Liver (tissue), 9 donors: ENCODE data around the gene PPP1R9A. TPM values are rescaled to one million over a fixed set of nuclear protein-coding genes. Genes with fewer than 3 reads are reported as not detected.

ENCODE experiments used
- DNase-seq: peaks from one replicate; pipeline ENCODE4 v3.0.0-alpha.2; 2017; ENCODE audit warnings: low spot score
- H3K27ac ChIP-seq, 2 donors: one replicate each; pipeline ENCODE4 v1.7.0; 2013; ENCODE audit warnings: inconsistent platforms in 2 of 2, low read length in 2 of 2, control low read depth in 1 of 2, low read depth in 1 of 2, mild to moderate bottlenecking in 1 of 2
- H3K27me3 ChIP-seq, 4 donors: one replicate each; pipeline versions ENCODE4 v1.6.1 to v1.7.0; 2013; ENCODE audit warnings: low read length in 3 of 4, inconsistent platforms in 1 of 4, mild to moderate bottlenecking in 1 of 4, moderate library complexity in 1 of 4; ENCODE audit not compliant: control insufficient read depth in 4 of 4, insufficient read depth in 4 of 4
- H3K36me3 ChIP-seq, 4 donors: one replicate each; pipeline versions ENCODE4 v1.6.1 to v1.7.0; 2013; ENCODE audit warnings: low read length in 3 of 4, mild to moderate bottlenecking in 3 of 4, low read depth in 1 of 4, moderate library complexity in 1 of 4; ENCODE audit not compliant: control insufficient read depth in 4 of 4, insufficient read depth in 3 of 4
- H3K4me1 ChIP-seq, 4 donors: one replicate each; pipeline versions ENCODE4 v1.6.1 to v1.7.0; 2013; ENCODE audit warnings: low read length in 3 of 4, mild to moderate bottlenecking in 3 of 4, moderate library complexity in 1 of 4; ENCODE audit not compliant: control insufficient read depth in 4 of 4, insufficient read depth in 4 of 4
- H3K4me3 ChIP-seq, 3 donors: one replicate each; pipeline versions ENCODE4 v1.6.1 to v1.7.0; 2013; ENCODE audit warnings: low read length in 3 of 3, control low read depth in 1 of 3, low read depth in 1 of 3, mild to moderate bottlenecking in 1 of 3
- H3K9ac ChIP-seq, 2 donors: one replicate each; pipeline ENCODE4 v1.7.0; 2013; ENCODE audit warnings: low read length in 2 of 2, mild to moderate bottlenecking in 2 of 2, moderate library complexity in 2 of 2, control low read depth in 1 of 2, low read depth in 1 of 2
- H3K9me3 ChIP-seq, 4 donors: one replicate each; pipeline versions ENCODE4 v1.6.1 to v1.7.0; 2013; ENCODE audit warnings: low read length in 3 of 4; ENCODE audit not compliant: control insufficient read depth in 4 of 4
- EGR1 ChIP-seq, 2 donors: IDR thresholded peaks; 2 replicates each; pipeline ENCODE4 v1.6.1; 2016 to 2018; ENCODE audit warnings: antibody characterized with exemption in 2 of 2, low read depth in 2 of 2
- FOXA1 ChIP-seq: IDR thresholded peaks from 2 replicates; pipeline ENCODE4 v1.6.1; 2016; ENCODE audit warnings: antibody characterized with exemption
- FOXA2 ChIP-seq: IDR thresholded peaks from 2 replicates; pipeline ENCODE4 v1.6.1; 2016; ENCODE audit warnings: antibody characterized with exemption
- GABPA ChIP-seq, 2 donors: IDR thresholded peaks in 1 of 2; conservative IDR thresholded peaks in 1 of 2; 2 replicates each; pipeline ENCODE4 v1.6.1; 2016; ENCODE audit warnings: antibody characterized with exemption in 2 of 2, mild to moderate bottlenecking in 1 of 2, moderate library complexity in 1 of 2
- HNF4A ChIP-seq, 2 donors: conservative IDR thresholded peaks; 2 replicates each; pipeline ENCODE4 v1.6.1; 2016; ENCODE audit warnings: antibody characterized with exemption in 2 of 2, mild to moderate bottlenecking in 2 of 2
- HNF4G ChIP-seq: IDR thresholded peaks from 2 replicates; pipeline ENCODE4 v1.6.1; 2016; ENCODE audit warnings: antibody characterized with exemption
- NR2F2 ChIP-seq: IDR thresholded peaks from 2 replicates; pipeline ENCODE4 v1.6.1; 2016; ENCODE audit warnings: antibody characterized with exemption
- RAD21 ChIP-seq, 2 donors: IDR thresholded peaks; 2 replicates each; pipeline ENCODE4 v1.6.1; 2016; ENCODE audit warnings: antibody characterized with exemption in 2 of 2, mild to moderate bottlenecking in 2 of 2
- RXRA ChIP-seq, 2 donors: IDR thresholded peaks; 2 replicates each; pipeline ENCODE4 v1.6.1; 2017 to 2018; ENCODE audit warnings: antibody characterized with exemption in 2 of 2, mild to moderate bottlenecking in 1 of 2
- SP1 ChIP-seq: IDR thresholded peaks from 2 replicates; pipeline ENCODE4 v1.6.1; 2018; ENCODE audit warnings: antibody characterized with exemption, mild to moderate bottlenecking
- TAF1 ChIP-seq: conservative IDR thresholded peaks from 2 replicates; pipeline ENCODE4 v1.6.1; 2016; ENCODE audit warnings: antibody characterized with exemption, mild to moderate bottlenecking
- YY1 ChIP-seq: IDR thresholded peaks from 2 replicates; pipeline ENCODE4 v1.6.1; 2016; ENCODE audit warnings: antibody characterized with exemption, mild to moderate bottlenecking
- WGBS: extraction: QIAGEN DNeasy Blood & Tissue Kit; methylation state at CpG from one replicate; pipeline ENCODE4 v1.1.7; 2013; 5-methylcytosine and 5-hydroxymethylcytosine counted together
- polyA plus RNA-seq, 2 donors: library from polyadenylated mRNA; stranded (reverse) in 1 of 2; unstranded in 1 of 2; fragments of 200-250 nt in 1 of 2; fragments of >200 nt in 1 of 2; fragmentation: Nextera tagmentation in 1 of 2; extraction: Ambion mirVana in 1 of 2; gene quantifications; one replicate each; pipeline versions ENCODE4 v1.2.1 to v1.2.3, GENCODE V29; 2013 to 2015
- total RNA-seq, 2 donors: library from RNA; depleted of rRNA; stranded (reverse); fragments of >200 nt; gene quantifications; one replicate each; pipeline ENCODE4 v1.2.3, GENCODE V29; 2014
- TF ChIP-seq, protein P1 (sequence below): fragments of 150-350 bp; IDR thresholded peaks from 2 replicates; pipeline ENCODE4 v1.5.1; 2017; ENCODE audit warnings: improper control_type of control experiment, low read depth, low read length; ENCODE audit not compliant: missing input control
- TF ChIP-seq, protein P2 (sequence below): IDR thresholded peaks from 2 replicates; pipeline ENCODE4 v1.6.1; 2016; ENCODE audit warnings: antibody characterized with exemption
- TF ChIP-seq, protein P3 (sequence below): IDR thresholded peaks from 2 replicates; pipeline ENCODE4 v1.6.1; 2016; ENCODE audit warnings: antibody characterized with exemption, mild to moderate bottlenecking
- donor health status: healthy.
- donor health status: healthy.
- donor health status: healthy.
- donor health status: healthy.
- donor health status: healthy.

The PPP1R9A gene
- total and polyA plus RNA-seq, 4 donors: 0.17 to 5.4 (median 2.7) TPM

DNA sequence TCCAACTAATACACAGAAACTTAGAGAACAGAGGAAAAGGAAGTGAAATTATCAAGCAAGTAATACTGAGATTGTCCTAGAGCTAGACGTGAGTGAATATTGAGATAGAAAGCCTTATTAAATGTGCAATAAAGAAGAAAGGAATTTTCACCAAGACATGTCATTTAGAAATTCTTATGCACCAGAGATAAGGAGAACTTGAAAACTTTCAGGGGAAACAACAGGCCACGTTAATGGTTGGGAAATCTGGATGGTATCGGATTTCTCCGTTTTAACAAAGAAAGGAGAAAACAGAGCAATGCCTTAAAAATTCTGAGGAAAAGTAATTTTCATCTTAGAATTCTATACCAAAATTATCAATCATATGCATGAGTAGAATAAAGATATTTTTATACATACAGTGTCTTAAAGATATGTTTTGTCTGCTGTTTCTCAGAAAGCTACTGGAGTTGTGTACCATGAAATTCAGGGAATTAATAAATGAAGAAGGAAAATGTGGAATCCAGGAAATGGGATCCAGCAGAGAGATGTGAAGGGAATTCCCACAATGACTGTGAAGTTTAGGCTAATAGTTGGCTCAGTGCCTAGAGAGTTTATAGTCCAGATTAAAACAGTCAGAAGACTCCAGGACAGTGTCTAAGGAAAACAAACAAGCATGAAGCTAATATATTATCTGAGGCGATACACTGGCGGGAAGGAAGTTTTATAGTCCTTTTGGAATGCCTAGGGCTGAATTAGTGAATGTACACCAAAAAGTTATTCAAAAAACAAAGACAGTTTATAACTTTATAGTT lies 159.5 kb downstream of the PPP1R9A start:
- 71% methylated on average over 6 of the region's 6 CpGs for WGBS
- H3K27me3 ChIP-seq: no peaks in the 10 kb centered on the region
- H3K9ac ChIP-seq: no peak overlapping the region
- no peaks in the 10 kb centered on the region for H3K4me1 ChIP-seq
- no peak overlapping the region for H3K4me3 ChIP-seq
- no peak for TF ChIP-seq RXRA (IDR thresholded peaks at IDR 0.05)
- no peak for TF ChIP-seq EGR1 (IDR thresholded peaks at IDR 0.05; ENCODE audit: low read depth in 2 of 2)
- TF ChIP-seq HNF4A (conservative IDR thresholded peaks at IDR 0.05): peak in 1 of 2 donors; percentile 29
- no peak for DNase-seq
- no peak overlapping the region for H3K27ac ChIP-seq
- no peaks in the 10 kb centered on the region for H3K36me3 ChIP-seq
- H3K9me3 ChIP-seq: no peaks in the 10 kb centered on the region

DNA sequence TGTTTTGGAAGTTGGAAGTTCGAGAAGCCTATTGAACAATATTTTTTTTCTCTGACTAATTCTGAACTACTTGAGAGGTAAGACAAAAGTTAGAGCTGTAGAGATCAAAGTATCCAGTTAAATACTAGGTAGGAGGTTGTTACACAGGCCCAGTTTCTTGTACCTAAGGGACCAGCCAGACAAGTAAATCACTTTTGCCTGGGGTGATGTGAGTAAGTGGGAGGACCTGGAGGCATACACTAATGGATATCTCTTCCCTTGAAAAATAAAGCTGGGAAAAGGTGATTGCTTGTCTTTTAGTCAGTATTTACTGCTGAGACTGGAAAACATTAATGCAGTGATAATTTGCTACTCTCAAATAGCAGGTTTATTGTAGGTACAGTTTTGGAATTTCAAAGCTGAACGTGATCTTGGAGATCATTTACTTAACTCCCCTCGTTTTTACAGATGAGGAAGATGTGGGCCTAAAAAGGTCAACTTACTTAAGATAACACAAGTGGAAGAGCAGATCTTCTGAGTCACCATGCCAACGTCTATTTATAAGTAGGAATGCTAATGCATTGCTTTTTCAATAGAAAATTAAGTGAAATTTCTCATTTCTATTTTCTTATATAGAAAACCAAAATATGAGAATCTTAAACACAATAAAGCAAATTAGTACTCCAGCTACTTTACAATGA lies 181.3 kb downstream of the PPP1R9A start:
- H3K27ac ChIP-seq: no peak overlapping the region
- no peaks in the 10 kb centered on the region for H3K4me1 ChIP-seq
- no peaks in the 10 kb centered on the region for H3K36me3 ChIP-seq
- no peak for DNase-seq
- whole genome bisulfite sequencing: 72% methylated on average over 4 of the region's 4 CpGs
- no peak overlapping the region for H3K9ac ChIP-seq
- H3K9me3 ChIP-seq: no peaks in the 10 kb centered on the region
- no peaks in the 10 kb centered on the region for H3K27me3 ChIP-seq
- TF ChIP-seq HNF4G (no peak), EGR1 (IDR thresholded peaks at IDR 0.05; ENCODE audit: low read depth in 2 of 2) (no peak), YY1 (no peak), NR2F2 (no peak), RXRA (IDR thresholded peaks at IDR 0.05) (no peak), SP1 (no peak), FOXA1 (no peak), TAF1 (no peak), GABPA (IDR thresholded peaks at IDR 0.05 in 1 of 2, conservative IDR thresholded peaks at IDR 0.05 in 1 of 2) (no peak), FOXA2 (no peak), RAD21 (IDR thresholded peaks at IDR 0.05) (no peak)
- TF ChIP-seq, protein P1, sequence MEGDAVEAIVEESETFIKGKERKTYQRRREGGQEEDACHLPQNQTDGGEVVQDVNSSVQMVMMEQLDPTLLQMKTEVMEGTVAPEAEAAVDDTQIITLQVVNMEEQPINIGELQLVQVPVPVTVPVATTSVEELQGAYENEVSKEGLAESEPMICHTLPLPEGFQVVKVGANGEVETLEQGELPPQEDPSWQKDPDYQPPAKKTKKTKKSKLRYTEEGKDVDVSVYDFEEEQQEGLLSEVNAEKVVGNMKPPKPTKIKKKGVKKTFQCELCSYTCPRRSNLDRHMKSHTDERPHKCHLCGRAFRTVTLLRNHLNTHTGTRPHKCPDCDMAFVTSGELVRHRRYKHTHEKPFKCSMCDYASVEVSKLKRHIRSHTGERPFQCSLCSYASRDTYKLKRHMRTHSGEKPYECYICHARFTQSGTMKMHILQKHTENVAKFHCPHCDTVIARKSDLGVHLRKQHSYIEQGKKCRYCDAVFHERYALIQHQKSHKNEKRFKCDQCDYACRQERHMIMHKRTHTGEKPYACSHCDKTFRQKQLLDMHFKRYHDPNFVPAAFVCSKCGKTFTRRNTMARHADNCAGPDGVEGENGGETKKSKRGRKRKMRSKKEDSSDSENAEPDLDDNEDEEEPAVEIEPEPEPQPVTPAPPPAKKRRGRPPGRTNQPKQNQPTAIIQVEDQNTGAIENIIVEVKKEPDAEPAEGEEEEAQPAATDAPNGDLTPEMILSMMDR: no peak
- TF ChIP-seq, protein P2, sequence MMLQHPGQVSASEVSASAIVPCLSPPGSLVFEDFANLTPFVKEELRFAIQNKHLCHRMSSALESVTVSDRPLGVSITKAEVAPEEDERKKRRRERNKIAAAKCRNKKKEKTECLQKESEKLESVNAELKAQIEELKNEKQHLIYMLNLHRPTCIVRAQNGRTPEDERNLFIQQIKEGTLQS: no peak
- TF ChIP-seq, protein P3, sequence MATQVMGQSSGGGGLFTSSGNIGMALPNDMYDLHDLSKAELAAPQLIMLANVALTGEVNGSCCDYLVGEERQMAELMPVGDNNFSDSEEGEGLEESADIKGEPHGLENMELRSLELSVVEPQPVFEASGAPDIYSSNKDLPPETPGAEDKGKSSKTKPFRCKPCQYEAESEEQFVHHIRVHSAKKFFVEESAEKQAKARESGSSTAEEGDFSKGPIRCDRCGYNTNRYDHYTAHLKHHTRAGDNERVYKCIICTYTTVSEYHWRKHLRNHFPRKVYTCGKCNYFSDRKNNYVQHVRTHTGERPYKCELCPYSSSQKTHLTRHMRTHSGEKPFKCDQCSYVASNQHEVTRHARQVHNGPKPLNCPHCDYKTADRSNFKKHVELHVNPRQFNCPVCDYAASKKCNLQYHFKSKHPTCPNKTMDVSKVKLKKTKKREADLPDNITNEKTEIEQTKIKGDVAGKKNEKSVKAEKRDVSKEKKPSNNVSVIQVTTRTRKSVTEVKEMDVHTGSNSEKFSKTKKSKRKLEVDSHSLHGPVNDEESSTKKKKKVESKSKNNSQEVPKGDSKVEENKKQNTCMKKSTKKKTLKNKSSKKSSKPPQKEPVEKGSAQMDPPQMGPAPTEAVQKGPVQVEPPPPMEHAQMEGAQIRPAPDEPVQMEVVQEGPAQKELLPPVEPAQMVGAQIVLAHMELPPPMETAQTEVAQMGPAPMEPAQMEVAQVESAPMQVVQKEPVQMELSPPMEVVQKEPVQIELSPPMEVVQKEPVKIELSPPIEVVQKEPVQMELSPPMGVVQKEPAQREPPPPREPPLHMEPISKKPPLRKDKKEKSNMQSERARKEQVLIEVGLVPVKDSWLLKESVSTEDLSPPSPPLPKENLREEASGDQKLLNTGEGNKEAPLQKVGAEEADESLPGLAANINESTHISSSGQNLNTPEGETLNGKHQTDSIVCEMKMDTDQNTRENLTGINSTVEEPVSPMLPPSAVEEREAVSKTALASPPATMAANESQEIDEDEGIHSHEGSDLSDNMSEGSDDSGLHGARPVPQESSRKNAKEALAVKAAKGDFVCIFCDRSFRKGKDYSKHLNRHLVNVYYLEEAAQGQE: no peak
- H3K4me3 ChIP-seq: no peak overlapping the region
